ENCODE data around the gene TXNDC11. TPM values are rescaled to one million over a fixed set of nuclear protein-coding genes. Genes with fewer than 3 reads are reported as not detected.

Gene TXNDC11
- total and polyA plus RNA-seq, 10 of the 15 experiments (the other 5 are each of a cell fraction or from before 2014, with no cell fraction given) = 1.7 to 86.7 (median 54.4) TPM

DNA sequence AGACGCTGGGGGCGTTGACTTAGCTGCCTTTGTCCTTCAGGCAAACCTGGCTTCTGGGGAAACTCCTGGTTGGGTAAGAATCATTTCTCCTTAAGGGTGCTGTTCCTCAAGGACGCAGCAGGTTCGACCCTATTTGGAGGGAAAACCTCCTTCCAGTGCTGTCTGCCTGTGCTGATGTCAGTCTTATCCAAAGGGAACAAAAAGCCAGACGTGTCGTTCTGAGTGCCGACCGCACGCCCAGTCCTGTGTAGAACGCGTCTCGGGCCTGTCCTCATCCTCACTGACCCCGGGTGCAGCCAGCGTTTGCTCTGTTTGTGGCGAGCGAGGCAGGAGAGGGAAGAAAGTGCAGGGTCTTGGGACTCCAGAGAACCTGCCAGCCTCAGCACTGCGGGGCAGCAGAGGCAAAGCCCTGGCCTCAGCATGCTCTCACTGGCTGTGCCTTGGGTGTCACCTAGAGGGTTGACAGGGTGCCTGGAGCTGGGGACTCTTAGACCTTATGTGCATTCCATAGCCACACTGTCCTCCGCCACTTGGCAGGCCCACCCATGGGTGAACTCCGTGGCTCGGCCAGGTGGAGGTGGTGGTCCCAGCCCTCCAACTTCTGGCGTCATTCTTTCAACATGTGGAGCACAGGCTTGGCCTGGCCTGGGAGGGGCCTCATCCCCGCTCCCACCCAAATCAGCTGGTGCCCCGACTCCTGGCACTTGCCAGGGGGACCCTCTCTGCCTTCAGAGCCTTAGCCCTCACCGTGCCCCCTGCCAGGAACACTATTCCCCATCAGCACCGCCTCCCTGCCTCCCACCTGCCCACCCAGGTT lies 68.4 kb downstream of the TXNDC11 start:
- WGBS (ENCODE audit: insufficient coverage, insufficient replicate concordance, low lambda C conversion rate, missing lambda C conversion rate) = 92% methylated on average over 25 of the region's 25 CpGs
- Histone ChIP-seq H3K4me3 (no peak overlapping the region), H4K20me1 (ENCODE audit: control insufficient read depth, insufficient read depth) (peaks cover 10% of the 10 kb centered on the region), H3K27ac (ENCODE audit: control insufficient read depth, insufficient read depth) (no peak overlapping the region), H3K27me3 (replicated peaks in 1 of 2; ENCODE audit: control insufficient read depth in 2 of 2, insufficient read depth in 2 of 2, low read length in 1 of 2) (no peaks in the 10 kb centered on the region), H3K9ac (ENCODE audit: control insufficient read depth, insufficient read depth, low read length) (no peak overlapping the region), H3K4me1 (ENCODE audit: control insufficient read depth, insufficient read depth, low read length) (peaks cover 69% of the 10 kb centered on the region), H3K79me2 (ENCODE audit: control insufficient read depth, insufficient read depth, low read length) (peaks cover 43% of the 10 kb centered on the region), H2AFZ (ENCODE audit: control insufficient read depth, low read depth, low read length) (no peak overlapping the region), H3K4me2 (ENCODE audit: control insufficient read depth, insufficient read depth) (no peak overlapping the region), H3K36me3 (ENCODE audit: control insufficient read depth in 2 of 2, insufficient read depth in 2 of 2, low read length in 1 of 2) (peaks cover 20 to 21% of the 10 kb centered on the region in 2 experiments), H3K9me3 (replicated peaks; ENCODE audit: control insufficient read depth, insufficient read depth, low read length) (no peaks in the 10 kb centered on the region)
- ChIA-PET CTCF (interaction anchor here (1.3 to 1.5 kb wide), 2 partner anchors 31 to 41 kb away, joined by 3 read pairs; no protein-coding TSS in a partner anchor), RAD21 (ENCODE audit: unreplicated experiment) (interaction anchor here (1.0 to 1.7 kb wide), 3 partner anchors 15 to 91 kb away, joined by 3 to 7 read pairs (median 4); no protein-coding TSS in a partner anchor), POLR2A (interaction anchor here (0.5 to 0.7 kb wide), 2 partner anchors 20 to 154 kb away, joined by 4 read pairs; no protein-coding TSS in a partner anchor), SMC1A (ENCODE audit: uncharacterized antibody, unreplicated experiment) (interaction anchor here (6.8 kb wide), 1 partner anchor 43 kb away, joined by 41 read pairs; no protein-coding TSS in a partner anchor)
- FAIRE-seq = no peak
- no TSS peak for BruUV-seq (replicated peaks)
- intact Hi-C loops (cut with micrococcal nuclease; ENCODE audit: unreplicated experiment) (loop anchor here (5.0 kb wide), 1 partner anchor 92 kb away; no protein-coding TSS in a partner anchor), in situ Hi-C loops (cut with MboI) (loop anchor here (25.0 kb wide), 1 partner anchor 712 kb away; no protein-coding TSS in a partner anchor)
- TF ChIP-seq EZH2 (IDR thresholded peaks at IDR 0.05; ENCODE audit: borderline replicate concordance, control insufficient read depth, low read depth, low read length) (no peak), CHD1 (IDR thresholded peaks at IDR 0.05; ENCODE audit: low read depth, low read length) (no peak), FOXM1 (IDR thresholded peaks at IDR 0.05; ENCODE audit: low read depth, low read length) (no peak), RB1 (IDR thresholded peaks at IDR 0.05; ENCODE audit: borderline replicate concordance) (no peak), BACH1 (IDR thresholded peaks at IDR 0.05; ENCODE audit: borderline replicate concordance) (no peak)
- TF ChIP-seq, protein P1, sequence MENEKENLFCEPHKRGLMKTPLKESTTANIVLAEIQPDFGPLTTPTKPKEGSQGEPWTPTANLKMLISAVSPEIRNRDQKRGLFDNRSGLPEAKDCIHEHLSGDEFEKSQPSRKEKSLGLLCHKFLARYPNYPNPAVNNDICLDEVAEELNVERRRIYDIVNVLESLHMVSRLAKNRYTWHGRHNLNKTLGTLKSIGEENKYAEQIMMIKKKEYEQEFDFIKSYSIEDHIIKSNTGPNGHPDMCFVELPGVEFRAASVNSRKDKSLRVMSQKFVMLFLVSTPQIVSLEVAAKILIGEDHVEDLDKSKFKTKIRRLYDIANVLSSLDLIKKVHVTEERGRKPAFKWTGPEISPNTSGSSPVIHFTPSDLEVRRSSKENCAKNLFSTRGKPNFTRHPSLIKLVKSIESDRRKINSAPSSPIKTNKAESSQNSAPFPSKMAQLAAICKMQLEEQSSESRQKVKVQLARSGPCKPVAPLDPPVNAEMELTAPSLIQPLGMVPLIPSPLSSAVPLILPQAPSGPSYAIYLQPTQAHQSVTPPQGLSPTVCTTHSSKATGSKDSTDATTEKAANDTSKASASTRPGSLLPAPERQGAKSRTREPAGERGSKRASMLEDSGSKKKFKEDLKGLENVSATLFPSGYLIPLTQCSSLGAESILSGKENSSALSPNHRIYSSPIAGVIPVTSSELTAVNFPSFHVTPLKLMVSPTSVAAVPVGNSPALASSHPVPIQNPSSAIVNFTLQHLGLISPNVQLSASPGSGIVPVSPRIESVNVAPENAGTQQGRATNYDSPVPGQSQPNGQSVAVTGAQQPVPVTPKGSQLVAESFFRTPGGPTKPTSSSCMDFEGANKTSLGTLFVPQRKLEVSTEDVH (IDR thresholded peaks at IDR 0.05; ENCODE audit: low read depth, partially characterized antibody) = no peak
- TF ChIP-seq, protein P2, sequence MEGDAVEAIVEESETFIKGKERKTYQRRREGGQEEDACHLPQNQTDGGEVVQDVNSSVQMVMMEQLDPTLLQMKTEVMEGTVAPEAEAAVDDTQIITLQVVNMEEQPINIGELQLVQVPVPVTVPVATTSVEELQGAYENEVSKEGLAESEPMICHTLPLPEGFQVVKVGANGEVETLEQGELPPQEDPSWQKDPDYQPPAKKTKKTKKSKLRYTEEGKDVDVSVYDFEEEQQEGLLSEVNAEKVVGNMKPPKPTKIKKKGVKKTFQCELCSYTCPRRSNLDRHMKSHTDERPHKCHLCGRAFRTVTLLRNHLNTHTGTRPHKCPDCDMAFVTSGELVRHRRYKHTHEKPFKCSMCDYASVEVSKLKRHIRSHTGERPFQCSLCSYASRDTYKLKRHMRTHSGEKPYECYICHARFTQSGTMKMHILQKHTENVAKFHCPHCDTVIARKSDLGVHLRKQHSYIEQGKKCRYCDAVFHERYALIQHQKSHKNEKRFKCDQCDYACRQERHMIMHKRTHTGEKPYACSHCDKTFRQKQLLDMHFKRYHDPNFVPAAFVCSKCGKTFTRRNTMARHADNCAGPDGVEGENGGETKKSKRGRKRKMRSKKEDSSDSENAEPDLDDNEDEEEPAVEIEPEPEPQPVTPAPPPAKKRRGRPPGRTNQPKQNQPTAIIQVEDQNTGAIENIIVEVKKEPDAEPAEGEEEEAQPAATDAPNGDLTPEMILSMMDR (IDR thresholded peaks at IDR 0.05 in 2 of 3, conservative IDR thresholded peaks at IDR 0.05 in 1 of 3; ENCODE audit: control insufficient read depth in 2 of 3, extremely low read depth in 1 of 3, insufficient read depth in 1 of 3, low read depth in 3 of 3, low read length in 3 of 3) = peak; percentile 4 to 33 (median 5); a peak in 2 of 6 replicates
- TF ChIP-seq, protein P3, sequence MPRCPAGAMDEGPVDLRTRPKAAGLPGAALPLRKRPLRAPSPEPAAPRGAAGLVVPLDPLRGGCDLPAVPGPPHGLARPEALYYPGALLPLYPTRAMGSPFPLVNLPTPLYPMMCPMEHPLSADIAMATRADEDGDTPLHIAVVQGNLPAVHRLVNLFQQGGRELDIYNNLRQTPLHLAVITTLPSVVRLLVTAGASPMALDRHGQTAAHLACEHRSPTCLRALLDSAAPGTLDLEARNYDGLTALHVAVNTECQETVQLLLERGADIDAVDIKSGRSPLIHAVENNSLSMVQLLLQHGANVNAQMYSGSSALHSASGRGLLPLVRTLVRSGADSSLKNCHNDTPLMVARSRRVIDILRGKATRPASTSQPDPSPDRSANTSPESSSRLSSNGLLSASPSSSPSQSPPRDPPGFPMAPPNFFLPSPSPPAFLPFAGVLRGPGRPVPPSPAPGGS (IDR thresholded peaks at IDR 0.05; ENCODE audit: borderline replicate concordance, insufficient read depth, low read depth, low read length, poor library complexity, severe bottlenecking) = peak; percentile 29
- no peak for ATAC-seq
- DNase-seq (ENCODE audit: low read depth, low spot score) = no peak
